ENCODE measurements around the gene CTIF. TPM values are rescaled to one million over a fixed set of nuclear protein-coding genes. Genes with fewer than 3 reads are reported as not detected.

Gene CTIF
- total RNA-seq, 2 donors from 2014 or later, result 14.8 to 18.5 TPM

DNA sequence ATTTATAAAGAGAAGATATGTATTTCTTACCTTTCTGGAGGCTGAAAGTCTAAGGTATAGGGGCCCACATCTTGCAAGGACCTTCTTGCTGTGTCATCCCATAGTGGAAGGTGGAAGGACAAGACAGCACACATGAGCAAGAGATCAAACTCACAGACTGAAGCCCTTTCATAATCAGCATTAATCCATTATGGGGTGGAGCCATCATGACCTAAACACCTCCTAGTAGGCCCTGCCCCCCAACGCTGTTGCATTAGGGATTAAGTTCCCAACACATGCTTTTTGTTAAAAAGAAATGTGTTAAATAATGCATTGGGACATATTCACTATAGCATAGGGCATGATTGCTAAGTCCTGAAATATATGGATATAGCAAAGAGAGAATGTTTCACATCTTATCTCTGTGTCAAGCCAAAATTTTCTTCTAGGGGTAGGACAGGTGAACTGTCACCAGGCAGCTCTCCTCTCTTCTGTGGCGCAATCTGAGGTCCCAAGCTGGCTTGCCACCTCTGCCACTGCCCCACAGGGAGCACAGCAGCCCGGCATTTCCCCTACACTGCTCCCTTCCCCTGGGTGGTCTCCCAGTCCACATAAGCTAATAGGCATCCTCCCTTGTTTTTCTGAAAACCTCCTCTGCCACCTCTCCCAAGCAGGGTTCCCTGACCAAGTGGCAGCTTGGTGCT, 8.3 kb upstream of the CTIF start:
- DNase-seq (no peak), ATAC-seq (no peak)
- intact Hi-C loops (cut with DNase I, micrococcal nuclease), result loop anchor here in 1 of 2 donors (10.0 kb wide), 1 partner anchor 134 kb away; no protein-coding TSS in a partner anchor

DNA sequence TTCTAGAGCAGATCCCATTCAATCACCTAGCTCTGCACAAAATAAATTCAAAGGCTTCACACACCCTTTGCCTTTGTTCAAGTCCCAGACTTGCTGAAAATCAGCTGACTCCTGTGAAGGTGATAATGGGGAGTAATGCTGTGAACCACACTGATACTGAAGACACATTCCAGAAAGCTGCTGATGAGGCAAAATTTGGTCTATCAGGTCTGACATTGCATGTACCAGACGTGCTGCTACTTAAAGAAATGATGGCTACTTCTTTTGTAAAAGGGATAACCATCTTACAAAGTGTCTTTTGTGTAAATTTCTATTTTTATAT, 7.8 kb upstream of the CTIF start:
- ATAC-seq (no peak), DNase-seq (no peak)
- intact Hi-C loops (cut with DNase I, micrococcal nuclease), result loop anchor here in 1 of 2 donors (10.0 kb wide), 1 partner anchor 134 kb away; no protein-coding TSS in a partner anchor

DNA sequence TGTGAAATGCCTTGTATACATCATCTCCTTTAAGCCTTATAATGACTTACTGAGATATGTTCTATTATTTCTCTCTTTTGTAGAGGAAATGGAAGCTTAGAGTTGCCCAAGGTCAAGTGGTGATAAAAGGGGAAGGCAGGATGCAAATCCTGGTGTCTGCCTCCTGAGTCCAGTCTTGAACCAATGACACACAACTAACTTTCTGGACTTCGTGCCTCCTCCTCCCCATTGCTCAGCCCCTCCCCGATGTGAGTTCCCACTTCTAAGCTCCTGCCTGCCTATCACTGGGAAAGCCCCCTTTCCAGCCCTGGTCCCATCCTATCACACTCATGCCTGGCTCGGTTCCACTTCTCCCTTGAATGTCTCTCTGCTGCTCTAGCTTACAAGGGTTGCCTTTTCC, 6.9 kb upstream of the CTIF start:
- intact Hi-C loops (cut with DNase I, micrococcal nuclease), result loop anchor here in 1 of 2 donors (10.0 kb wide), 1 partner anchor 133 kb away; no protein-coding TSS in a partner anchor
- ATAC-seq, result no peak
- DNase-seq, result no peak

DNA sequence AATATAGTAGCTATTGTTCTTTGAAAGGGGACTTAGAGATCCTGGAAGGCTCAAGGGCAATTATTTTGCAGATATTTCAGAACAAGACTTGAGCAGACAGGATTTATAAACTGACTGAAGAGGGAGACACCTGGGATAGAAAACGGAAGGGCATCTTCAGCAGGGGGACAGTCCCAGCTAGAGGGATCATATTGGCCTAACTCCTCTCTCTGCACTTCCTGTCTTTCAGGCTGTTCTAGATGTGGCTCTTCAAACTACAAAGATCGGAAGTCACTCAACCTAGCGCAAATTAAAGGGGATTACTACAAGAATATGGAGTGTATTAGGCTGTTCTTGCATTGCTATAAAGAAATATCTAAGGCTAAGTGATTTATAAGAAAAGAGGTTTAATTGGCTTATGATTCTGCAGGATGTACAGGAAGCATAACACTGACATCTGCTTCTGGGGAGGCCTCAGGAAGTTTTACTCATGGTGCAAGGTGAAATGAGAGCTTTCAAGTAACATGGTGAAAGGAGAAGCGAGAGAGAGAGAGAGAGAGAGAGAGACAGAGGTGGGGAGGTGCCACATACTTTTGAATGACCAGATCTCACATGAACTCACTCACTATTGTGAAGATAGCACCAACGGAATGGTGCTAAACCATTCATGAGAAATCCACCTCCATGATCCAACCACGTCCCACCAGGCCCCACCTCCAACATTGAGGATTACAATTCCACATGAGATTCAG, 5.3 kb upstream of the CTIF start:
- DNase-seq, result no peak
- ATAC-seq, result no peak
- intact Hi-C loops (cut with DNase I, micrococcal nuclease), result loop anchor here in 1 of 2 donors (10.0 kb wide), 1 partner anchor 131 kb away; no protein-coding TSS in a partner anchor

DNA sequence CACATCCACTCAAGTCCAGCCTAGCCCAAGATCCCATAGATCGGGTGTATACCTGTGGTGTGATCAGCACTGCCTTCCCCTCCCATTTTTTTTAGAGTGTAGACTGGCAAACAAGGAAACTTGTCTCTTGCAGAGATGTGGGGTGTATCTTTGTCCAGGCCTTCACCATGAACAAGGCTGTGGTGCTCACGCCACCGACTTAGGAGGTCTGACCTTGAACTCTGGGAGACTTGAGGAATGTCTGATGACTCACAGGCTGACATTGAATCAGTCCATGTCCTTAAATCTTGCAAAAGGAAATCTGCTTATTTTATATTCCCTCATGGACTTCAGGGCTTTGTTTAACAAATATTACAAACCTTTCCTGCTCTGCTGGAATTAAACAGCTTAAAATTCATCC, 4.5 kb upstream of the CTIF start:
- intact Hi-C loops (cut with DNase I, micrococcal nuclease), result loop anchor here in 1 of 2 donors (10.0 kb wide), 1 partner anchor 130 kb away; no protein-coding TSS in a partner anchor
- DNase-seq (no peak), ATAC-seq (no peak)

GRCh38 chr18:48535956-48536355, 2.9 kb upstream of the CTIF start:
- DNase-seq (no peak), ATAC-seq (no peak)
- intact Hi-C loops (cut with DNase I, micrococcal nuclease), result loop anchor here in 1 of 2 donors (10.0 kb wide), 1 partner anchor 129 kb away; no protein-coding TSS in a partner anchor

DNA sequence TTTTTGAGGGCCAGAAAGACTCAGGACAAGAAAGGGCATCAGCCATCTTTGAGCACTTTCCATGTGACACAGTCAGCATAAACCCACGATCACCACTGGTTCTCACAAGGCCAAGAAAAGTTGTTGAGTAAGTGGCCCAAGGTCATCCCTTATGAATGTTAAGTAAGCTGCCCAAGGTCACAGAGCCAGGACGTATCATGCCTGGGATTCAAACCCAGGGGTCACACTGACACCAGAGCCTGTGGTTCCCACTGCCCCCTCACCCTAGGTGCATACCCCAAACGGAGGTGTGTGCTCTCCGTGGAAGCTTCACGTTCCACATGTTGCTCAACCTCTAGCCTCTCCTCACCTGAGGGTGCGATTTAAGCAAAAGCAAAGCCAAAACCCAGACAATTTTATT, 2.3 kb upstream of the CTIF start:
- intact Hi-C loops (cut with DNase I, micrococcal nuclease), result loop anchor here in 1 of 2 donors (10.0 kb wide), 1 partner anchor 128 kb away; no protein-coding TSS in a partner anchor
- ATAC-seq (no peak), DNase-seq (no peak)

DNA sequence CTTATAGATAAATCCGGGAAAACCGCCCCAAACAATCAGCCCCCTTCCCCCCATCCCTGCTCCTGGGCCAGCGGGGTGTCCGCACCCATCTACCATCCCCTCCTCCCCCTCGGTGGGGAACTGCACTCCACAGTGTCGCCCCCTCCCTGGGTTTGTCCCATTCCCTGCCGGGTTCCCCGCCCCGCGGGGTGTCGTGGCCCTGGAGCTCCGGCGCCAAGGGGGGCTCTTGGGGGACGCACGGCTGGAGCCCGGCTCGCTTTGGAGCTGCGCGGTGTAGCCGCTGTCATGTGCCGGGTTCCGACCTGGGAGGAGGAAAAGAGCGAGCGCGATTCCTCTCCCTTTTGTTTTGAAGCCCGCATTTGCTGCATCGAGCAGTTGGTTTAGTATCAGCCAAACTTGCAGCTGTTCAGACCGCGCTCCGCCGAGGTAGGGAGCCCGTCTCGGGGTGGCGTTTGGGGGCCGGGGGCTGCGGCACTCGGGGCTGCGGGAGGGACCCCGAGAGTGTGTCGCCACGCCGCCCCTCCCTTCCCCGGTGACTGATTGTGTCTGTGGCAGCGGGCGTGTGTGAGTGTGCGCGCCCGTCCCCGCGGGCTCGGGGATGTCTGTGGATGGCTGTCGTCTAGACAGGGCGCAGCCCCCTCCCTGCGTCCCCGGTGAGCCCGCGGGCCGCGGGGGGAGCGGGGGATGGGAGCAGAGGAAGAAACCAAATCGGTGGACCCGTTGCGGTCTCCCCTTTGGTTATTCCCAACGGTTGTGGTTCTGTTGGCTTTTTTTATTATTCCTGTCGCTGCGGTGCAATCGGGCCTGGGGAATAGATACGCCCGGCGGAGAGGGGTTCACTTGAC, 797 bp downstream of the CTIF start:
- peak; percentile 12 for ATAC-seq
- peak; percentile 49 to 57 for DNase-seq
- intact Hi-C loops (cut with DNase I, micrococcal nuclease), result loop anchor here in 1 of 2 donors (10.0 kb wide), 1 partner anchor 125 kb away; no protein-coding TSS in a partner anchor

DNA sequence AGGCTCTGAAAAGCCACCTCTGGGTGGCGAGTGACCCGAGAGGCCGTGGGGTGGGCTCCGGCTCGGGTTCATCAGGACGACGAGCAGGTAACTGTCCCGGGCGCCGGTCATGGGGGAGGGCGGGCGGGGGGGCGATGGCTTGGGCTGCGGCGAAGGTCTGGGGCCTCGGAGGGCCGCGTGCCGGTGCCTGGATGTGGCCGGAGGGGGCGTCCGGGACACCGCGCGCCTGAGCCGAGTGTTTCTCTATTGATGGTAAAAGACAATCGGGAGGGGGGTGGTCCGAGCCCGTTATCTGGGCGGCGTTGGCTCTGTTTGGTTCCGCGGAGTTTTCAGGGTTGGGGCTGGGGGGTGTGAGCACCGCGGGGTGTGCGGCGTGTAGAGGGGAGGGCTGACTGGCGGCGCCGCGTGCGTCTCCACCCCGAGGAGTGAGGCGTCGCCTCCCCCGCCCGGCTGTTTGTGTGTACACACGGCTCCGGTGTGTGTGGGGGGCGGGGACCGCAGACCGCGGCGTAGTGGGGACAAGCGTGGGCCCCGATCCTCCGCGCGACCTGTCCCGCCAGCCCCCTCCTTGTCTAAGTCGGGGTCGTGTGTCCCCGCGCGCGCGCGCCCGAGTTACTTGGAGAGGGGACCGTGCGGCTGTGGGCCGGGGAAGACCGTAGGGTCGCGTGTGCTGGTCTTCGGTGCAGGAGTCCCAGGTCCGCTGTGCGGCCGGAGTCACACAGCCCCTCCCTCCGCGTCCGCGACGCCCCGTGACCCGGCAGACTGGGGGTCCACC, 1.6 kb downstream of the CTIF start:
- intact Hi-C loops (cut with DNase I, micrococcal nuclease), result no loop called here
- DNase-seq (peak; percentile 75 to 80), ATAC-seq (peak; percentile 67)

DNA sequence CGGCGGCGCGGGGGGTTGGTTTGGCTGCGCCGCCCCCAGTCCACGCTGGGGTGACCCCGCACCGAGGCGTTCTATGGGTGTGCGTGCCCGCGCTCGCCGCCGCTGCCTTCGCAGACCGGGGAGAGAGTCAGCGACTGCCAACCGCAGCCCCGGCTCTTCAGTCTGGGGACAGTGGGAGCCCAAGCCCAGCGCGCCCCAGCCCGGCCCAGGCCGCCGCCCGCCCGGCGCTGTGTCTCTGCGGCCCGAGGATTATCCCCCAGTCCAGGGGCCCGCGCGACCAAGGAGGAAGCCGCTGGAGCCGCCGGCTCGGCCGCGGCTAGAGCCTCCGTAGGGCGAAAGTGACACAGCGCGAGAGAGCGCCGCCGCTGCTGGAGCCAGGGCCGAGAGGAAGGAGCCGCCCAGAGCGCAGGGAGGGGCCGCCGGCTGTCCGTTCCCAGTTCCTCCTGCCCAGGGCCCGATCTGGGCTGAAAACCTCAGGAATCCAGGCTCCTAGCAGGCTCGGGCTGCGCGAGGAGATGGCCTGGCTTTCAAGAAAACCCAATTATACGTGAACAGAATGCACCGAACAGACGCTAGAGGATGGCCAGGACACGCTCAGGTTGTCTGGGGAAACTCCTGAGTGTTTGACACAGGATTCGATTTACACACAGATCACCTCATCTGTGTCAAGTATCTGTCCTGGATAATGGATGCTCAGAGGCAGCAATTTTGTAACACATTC, 2.4 kb downstream of the CTIF start:
- peak; percentile 75 for ATAC-seq
- DNase-seq, result peak; percentile 74 to 82
- intact Hi-C loops (cut with DNase I, micrococcal nuclease), result no loop called here

DNA sequence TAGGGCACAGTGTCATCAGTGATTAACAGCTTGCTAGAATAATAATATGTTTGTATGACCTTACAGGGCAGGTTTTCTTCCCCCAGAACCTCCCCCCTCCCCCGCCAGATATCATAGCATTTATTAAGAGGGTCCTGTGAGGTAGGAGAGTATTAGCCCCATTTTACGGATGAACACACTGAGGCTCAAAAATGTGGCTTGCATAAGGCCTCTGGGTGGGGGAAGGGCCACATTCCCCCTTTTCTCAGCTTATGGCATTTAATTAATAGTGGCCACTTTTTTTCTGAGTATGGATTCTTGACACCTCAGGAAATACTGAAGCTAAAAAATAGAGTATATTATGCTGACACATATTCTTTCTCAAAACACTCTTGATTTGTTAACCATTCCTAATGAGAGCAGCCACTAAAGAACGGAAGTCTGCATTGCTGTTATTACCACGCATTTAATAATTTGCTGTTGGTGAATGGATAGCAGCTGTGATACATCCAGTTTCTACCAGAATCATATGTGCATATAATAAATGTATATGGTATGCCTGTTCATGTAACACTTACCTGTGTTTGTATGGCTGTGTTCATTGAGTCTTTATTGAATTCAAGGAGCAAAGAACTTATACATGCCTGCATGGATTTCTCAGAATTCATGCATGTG, 3.0 kb downstream of the CTIF start:
- no peak for DNase-seq
- ATAC-seq, result no peak
- intact Hi-C loops (cut with DNase I, micrococcal nuclease), result no loop called here

DNA sequence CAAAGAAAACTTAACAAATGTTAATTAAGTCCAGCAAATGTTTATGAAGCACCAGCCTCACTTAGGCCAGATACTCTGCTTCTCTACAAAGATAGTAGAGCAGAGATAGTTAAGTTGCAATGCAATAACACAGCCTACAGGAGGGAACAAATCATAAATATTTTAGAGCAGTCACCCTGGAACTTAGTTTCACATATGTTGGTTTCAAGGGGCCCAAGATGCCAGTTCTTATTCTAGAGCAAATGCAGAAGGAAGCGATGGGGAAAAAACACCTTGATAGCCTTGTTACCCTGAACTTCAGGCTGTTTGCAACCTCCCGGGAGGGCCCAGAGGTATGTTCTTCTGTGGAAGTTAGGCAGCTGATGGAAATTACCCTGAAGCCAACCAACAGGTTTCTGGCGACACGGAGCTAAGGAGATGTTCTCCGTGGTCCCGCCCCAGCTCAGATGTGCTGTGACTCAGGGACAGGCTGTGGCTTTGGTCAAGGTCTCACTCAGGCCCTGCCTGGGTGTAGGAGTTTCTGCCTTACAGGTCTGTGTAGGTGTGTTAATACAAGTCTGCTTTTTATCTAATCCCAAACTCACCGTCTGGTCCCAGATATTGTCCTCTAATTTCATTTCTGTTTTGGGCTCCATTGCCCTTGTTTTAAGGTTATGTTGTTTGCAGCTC, 3.8 kb downstream of the CTIF start:
- ATAC-seq (no peak), DNase-seq (no peak)
- intact Hi-C loops (cut with DNase I, micrococcal nuclease), result no loop called here

DNA sequence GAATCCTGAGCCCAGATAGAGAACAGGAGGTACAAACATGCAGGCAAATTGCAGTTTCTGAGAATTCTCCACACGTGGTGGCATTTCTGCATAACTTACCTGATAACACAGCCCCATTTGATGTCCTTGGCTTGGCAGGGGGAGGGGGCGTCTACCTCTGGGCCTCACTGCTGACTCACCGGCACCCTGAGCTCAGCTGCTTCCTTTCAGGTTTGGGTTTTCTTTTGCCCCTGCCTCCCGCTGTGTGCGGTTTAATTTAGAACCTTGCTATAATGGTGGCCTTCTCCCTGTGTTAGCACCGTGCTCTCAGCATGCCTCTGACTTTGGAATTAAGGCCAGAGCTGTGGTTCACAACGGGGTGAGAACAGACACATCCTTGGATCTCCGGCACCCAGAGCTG, 4.4 kb downstream of the CTIF start:
- intact Hi-C loops (cut with DNase I, micrococcal nuclease), result no loop called here
- no peak for DNase-seq
- ATAC-seq, result no peak

GRCh38 chr18:48544116-48544515, 5.3 kb downstream of the CTIF start:
- intact Hi-C loops (cut with DNase I, micrococcal nuclease), result no loop called here
- DNase-seq (no peak), ATAC-seq (no peak)

- ATAC-seq, result no peak
- intact Hi-C loops (cut with DNase I, micrococcal nuclease), result no loop called here
- no peak for DNase-seq
Measured at GRCh38 chr18:48544661-48545415, 6.0 kb downstream of the CTIF start.

GRCh38 chr18:48545757-48546321, 7.0 kb downstream of the CTIF start:
- intact Hi-C loops (cut with DNase I, micrococcal nuclease), result no loop called here
- DNase-seq (peak; percentile 24 to 45), ATAC-seq (no peak)
